ENCODE measurements around the gene TESMIN.

DNA sequence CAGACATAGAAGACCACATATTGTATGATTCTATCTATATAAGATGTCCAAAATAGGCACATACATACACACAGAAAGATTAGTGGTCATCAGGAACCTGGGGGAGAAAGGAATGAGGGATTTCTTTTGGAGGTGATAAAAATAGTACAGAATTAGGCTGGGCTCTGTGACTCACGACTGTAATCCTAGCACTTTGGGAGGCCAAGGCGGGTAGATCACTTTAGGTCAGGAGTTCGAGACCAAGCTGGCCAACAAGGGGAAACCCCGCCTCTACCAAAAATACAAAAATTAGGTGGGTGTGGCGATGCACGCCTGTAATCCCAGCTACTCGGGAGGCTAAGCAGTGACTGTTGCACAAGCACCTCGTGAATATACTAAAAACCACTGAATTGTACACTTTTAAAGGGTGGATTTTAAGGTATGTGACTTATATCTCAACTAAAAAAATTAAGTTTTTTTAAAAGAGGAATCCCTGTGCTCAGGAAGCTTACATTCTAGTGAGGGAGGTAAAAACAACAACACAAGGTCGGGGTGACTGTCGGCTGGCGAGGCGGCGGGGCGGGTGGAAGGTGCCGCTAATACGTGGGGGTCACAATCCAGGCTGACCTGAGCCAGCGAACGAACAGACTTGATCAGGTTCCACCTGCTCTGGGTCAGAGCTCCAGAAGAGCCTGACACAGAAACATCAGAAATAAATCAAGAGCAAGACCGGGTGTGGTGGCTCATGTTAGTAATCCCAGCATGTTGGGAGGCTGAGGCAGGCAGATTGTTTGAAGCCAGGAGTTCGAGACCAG, 25.3 kb upstream of the TESMIN start:
- no peak for TF ChIP-seq EZH2phosphoT487 (IDR thresholded peaks at IDR 0.05; ENCODE audit: insufficient read depth, low read depth)
- TF ChIP-seq EZH2 (IDR thresholded peaks at IDR 0.05; ENCODE audit: insufficient read depth, poor library complexity, severe bottlenecking): no peak

Measured in GM23248 (cell line).